HG02610 (cell line): ENCODE results near the gene SLC25A29.
"Not testable (repeated sequence)": the region's sequence is repeated elsewhere in the genome, so short reads cannot be mapped to it uniquely, and the experiment has no call there.

ENCODE experiments used
- ATAC-seq: cut with Tn5 transposase; IDR thresholded peaks from one replicate; pipeline ENCODE4 v1.9.1; 2021; ENCODE audit warnings: mild to moderate bottlenecking, moderate library complexity; ENCODE audit not compliant: unreplicated experiment

Gene SLC25A29

GRCh38 chr14:100295376-100296105 is 10.7 kb downstream of the SLC25A29 start:
- no peak for ATAC-seq

GRCh38 chr14:100294963-100295330 is 11.3 kb downstream of the SLC25A29 start:
- ATAC-seq = no peak

- ATAC-seq = peak; percentile 54
These were observed 11.9 kb downstream of the SLC25A29 start for GRCh38 chr14:100294213-100294962.

GRCh38 chr14:100293497-100294212 is 12.6 kb downstream of the SLC25A29 start:
- no peak for ATAC-seq

GRCh38 chr14:100292776-100293461 is 13.3 kb downstream of the SLC25A29 start:
- no peak for ATAC-seq

- ATAC-seq = no peak
These were observed 13.9 kb downstream of the SLC25A29 start for GRCh38 chr14:100292301-100292775.

GRCh38 chr14:100291305-100292075 is 14.8 kb downstream of the SLC25A29 start:
- ATAC-seq = no peak

- no peak for ATAC-seq
These were observed 15.5 kb downstream of the SLC25A29 start for GRCh38 chr14:100290607-100291304.

- ATAC-seq = no peak
These were observed 16.2 kb downstream of the SLC25A29 start for GRCh38 chr14:100289916-100290606.

GRCh38 chr14:100288382-100289185 is 17.7 kb downstream of the SLC25A29 start:
- no peak for ATAC-seq

- not testable (repeated sequence) for ATAC-seq
These were observed 18.3 kb downstream of the SLC25A29 start for GRCh38 chr14:100287998-100288295.

GRCh38 chr14:100287202-100287997 is 18.8 kb downstream of the SLC25A29 start:
- no peak for ATAC-seq

- no peak for ATAC-seq
These were observed 19.6 kb downstream of the SLC25A29 start for GRCh38 chr14:100286484-100287191.

GRCh38 chr14:100285913-100286400 is 20.3 kb downstream of the SLC25A29 start:
- ATAC-seq = no peak

- ATAC-seq = peak; percentile 85
These were observed 21.0 kb downstream of the SLC25A29 start for GRCh38 chr14:100285021-100285912.
